Activated T-cell treated with anti-CD3 and anti-CD28 coated beads, Interleukin-2, amount 50 U/mL, for 48 hours (primary cell): ENCODE measurements around the gene GGA3.
"Not testable (repeated sequence)": the region's sequence is repeated elsewhere in the genome, so short reads cannot be mapped to it uniquely, and the experiment has no call there.

Source experiments
- DNase-seq, 2 experiments: peaks; one replicate each; pipeline ENCODE4 v3.0.0-alpha.2; 2020

Gene GGA3

GRCh38 chr17:75207760-75208159 lies 53.6 kb downstream of the GGA3 start:
- no peak for DNase-seq

GRCh38 chr17:75207050-75207407 lies 54.4 kb downstream of the GGA3 start:
- not testable (repeated sequence) for DNase-seq

- DNase-seq, result no peak
These were observed 55.6 kb downstream of the GGA3 start for GRCh38 chr17:75205793-75206163.

- peak; percentile 94 to 96 for DNase-seq
These were observed 56.2 kb downstream of the GGA3 start, which contains the start of gene NUP85 for GRCh38 chr17:75205037-75205792. NUP85 (plus strand) TSS chr17:75205679; CDS start chr17:75205762, 83 bp downstream.

GRCh38 chr17:75199886-75200618 lies 61.4 kb downstream of the GGA3 start:
- no peak for DNase-seq

GRCh38 chr17:75194879-75195278 lies 66.5 kb downstream of the GGA3 start:
- DNase-seq, result no peak

- DNase-seq, result no peak
These were observed 69.8 kb downstream of the GGA3 start for GRCh38 chr17:75191584-75191983.

- no peak for DNase-seq
These were observed 72.8 kb downstream of the GGA3 start for GRCh38 chr17:75188614-75189013.
